MM.1S (cell line): Measurements from ENCODE around the gene TRAT1.

ENCODE experiments used
- CTCF ChIP-seq: fragments of 300-600 bp; sonication (generic); IDR thresholded peaks from 2 replicates; pipeline ENCODE4 v1.5.1; 2016; ENCODE audit warnings: antibody characterized with exemption, low read length, mixed read lengths
- EZH2 ChIP-seq: fragments of 300-600 bp; sonication (generic); optimal IDR thresholded peaks from 2 replicates; pipeline ENCODE3; 2017; ENCODE audit warnings: low read depth, mild to moderate bottlenecking, antibody characterized with exemption, low read length, mixed read lengths
- EZH2phosphoT487 ChIP-seq: fragments of 300-600 bp; sonication (generic); IDR thresholded peaks from 2 replicates; pipeline ENCODE4 v1.6.1; 2018; ENCODE audit warnings: antibody characterized with exemption, low read length

- TF ChIP-seq CTCF (no peak), EZH2 (no peak), EZH2phosphoT487 (no peak)
Observed at GRCh38 chr3:108882762-108883161, 60.2 kb downstream of the TRAT1 start.
